ENCODE data around the gene FXR2.
A peak's percentile ranks its signal among the peaks of the same experiment; 100 is the strongest.

FXR2 gene

GRCh38 chr17:7573324-7574080 is 41.2 kb downstream of the FXR2 start:
- DNase-seq = peak in 54 of 56 donors; percentile 47 to 89 (median 78)

- DNase-seq = peak; percentile 85 to 100 (median 100)
Measured at GRCh38 chr17:7572588-7573323, 41.9 kb downstream of the FXR2 start.

- DNase-seq = no peak
Measured at GRCh38 chr17:7572338-7572587, 42.4 kb downstream of the FXR2 start.

- DNase-seq = no peak
Measured at GRCh38 chr17:7570351-7570750, 44.3 kb downstream of the FXR2 start.

GRCh38 chr17:7569571-7569970 is 45.1 kb downstream of the FXR2 start:
- DNase-seq = no peak

GRCh38 chr17:7563115-7563869 is 51.4 kb downstream of the FXR2 start:
- no peak for DNase-seq

GRCh38 chr17:7562208-7562605 is 52.5 kb downstream of the FXR2 start:
- DNase-seq = no peak

GRCh38 chr17:7561589-7562207 is 53.0 kb downstream of the FXR2 start, which contains the start of gene SENP3:
TSS of gene SENP3 (plus strand) at chr17:7561919. CDS start at chr17:7563077, 1,158 bp downstream.
- peak in 53 of 56 donors; percentile 17 to 92 (median 79) for DNase-seq

GRCh38 chr17:7561028-7561575 is 53.6 kb downstream of the FXR2 start:
- peak in 50 of 56 donors; percentile 49 to 91 (median 74) for DNase-seq

- peak in 5 of 56 donors; percentile 13 to 32 (median 20) for DNase-seq
Measured at GRCh38 chr17:7560172-7561027, 54.3 kb downstream of the FXR2 start.

GRCh38 chr17:7559320-7560171 is 55.2 kb downstream of the FXR2 start:
- no peak for DNase-seq

GRCh38 chr17:7558544-7559319 is 56.0 kb downstream of the FXR2 start, which contains the start of gene TNFSF13:
TSS of gene TNFSF13 (plus strand) at chr17:7558750. CDS start at chr17:7559040, 290 bp downstream.
- DNase-seq = peak in 14 of 56 donors; percentile 41 to 75 (median 62)

- DNase-seq = peak in 45 of 56 donors; percentile 35 to 86 (median 68)
Measured at GRCh38 chr17:7557775-7558543, 56.7 kb downstream of the FXR2 start.

- no peak for DNase-seq
Measured at GRCh38 chr17:7557147-7557764, 57.4 kb downstream of the FXR2 start.

- no peak for DNase-seq
Measured at GRCh38 chr17:7556627-7557026, 58.1 kb downstream of the FXR2 start.

GRCh38 chr17:7555320-7555948 is 59.3 kb downstream of the FXR2 start:
- no peak for DNase-seq

- no peak for DNase-seq
Measured at GRCh38 chr17:7553356-7553755, 61.3 kb downstream of the FXR2 start.

Measured in amygdala (tissue), 56 donors.